GM21723 (cell line): Measurements from ENCODE around the gene AKAP6.

Source experiments
- ATAC-seq: cut with Tn5 transposase; IDR thresholded peaks from one replicate; pipeline ENCODE4 v1.9.1; 2021; ENCODE audit warnings: mild to moderate bottlenecking, moderate library complexity; ENCODE audit not compliant: unreplicated experiment

AKAP6 gene

GRCh38 chr14:32650030-32650429 lies 320.9 kb downstream of the AKAP6 start:
- ATAC-seq, result no peak

GRCh38 chr14:32650665-32651064 lies 321.6 kb downstream of the AKAP6 start:
- ATAC-seq, result no peak

- ATAC-seq, result no peak
These were observed 325.0 kb downstream of the AKAP6 start for GRCh38 chr14:32654106-32654505.

- ATAC-seq, result no peak
These were observed 327.5 kb downstream of the AKAP6 start for GRCh38 chr14:32656601-32657000.

- no peak for ATAC-seq
These were observed 328.0 kb downstream of the AKAP6 start for GRCh38 chr14:32657081-32657480.

GRCh38 chr14:32661216-32661615 lies 332.1 kb downstream of the AKAP6 start:
- ATAC-seq, result no peak

GRCh38 chr14:32662211-32662610 lies 333.1 kb downstream of the AKAP6 start:
- no peak for ATAC-seq

- ATAC-seq, result no peak
These were observed 337.2 kb downstream of the AKAP6 start for GRCh38 chr14:32666308-32666707.

- ATAC-seq, result no peak
These were observed 338.2 kb downstream of the AKAP6 start for GRCh38 chr14:32667287-32667686.

- ATAC-seq, result no peak
These were observed 338.7 kb downstream of the AKAP6 start for GRCh38 chr14:32667791-32668190.

- no peak for ATAC-seq
These were observed 340.3 kb downstream of the AKAP6 start for GRCh38 chr14:32669391-32669790.

- ATAC-seq, result no peak
These were observed 346.3 kb downstream of the AKAP6 start for GRCh38 chr14:32675433-32675832.

- no peak for ATAC-seq
These were observed 348.2 kb downstream of the AKAP6 start for GRCh38 chr14:32677129-32677780.

GRCh38 chr14:32678088-32678487 lies 349.0 kb downstream of the AKAP6 start:
- no peak for ATAC-seq

- no peak for ATAC-seq
These were observed 351.0 kb downstream of the AKAP6 start for GRCh38 chr14:32679927-32680612.

GRCh38 chr14:32681598-32681997 lies 352.5 kb downstream of the AKAP6 start:
- ATAC-seq, result no peak

- ATAC-seq, result no peak
These were observed 353.1 kb downstream of the AKAP6 start for GRCh38 chr14:32682214-32682613.

- no peak for ATAC-seq
These were observed 354.6 kb downstream of the AKAP6 start for GRCh38 chr14:32683679-32684078.

- no peak for ATAC-seq
These were observed 359.8 kb downstream of the AKAP6 start for GRCh38 chr14:32688941-32689340.

GRCh38 chr14:32692441-32692840 lies 363.3 kb downstream of the AKAP6 start:
- no peak for ATAC-seq

GRCh38 chr14:32693114-32693513 lies 364.0 kb downstream of the AKAP6 start:
- ATAC-seq, result no peak

- ATAC-seq, result no peak
These were observed 365.8 kb downstream of the AKAP6 start for GRCh38 chr14:32694795-32695449.
